Ishikawa (cell line): ENCODE data around the gene APBA2.

Source experiments
- CEBPB ChIP-seq: IDR thresholded peaks from 2 replicates; pipeline ENCODE4 v1.6.1; 2012
- MAX ChIP-seq: IDR thresholded peaks from 2 replicates; pipeline ENCODE4 v1.6.1; 2012
- TAF1 ChIP-seq: IDR thresholded peaks from 2 replicates; pipeline ENCODE4 v1.6.1; 2012; ENCODE audit warnings: low read depth, mild to moderate bottlenecking
- USF1 ChIP-seq: IDR thresholded peaks from 2 replicates; pipeline ENCODE4 v1.6.1; 2012

DNA sequence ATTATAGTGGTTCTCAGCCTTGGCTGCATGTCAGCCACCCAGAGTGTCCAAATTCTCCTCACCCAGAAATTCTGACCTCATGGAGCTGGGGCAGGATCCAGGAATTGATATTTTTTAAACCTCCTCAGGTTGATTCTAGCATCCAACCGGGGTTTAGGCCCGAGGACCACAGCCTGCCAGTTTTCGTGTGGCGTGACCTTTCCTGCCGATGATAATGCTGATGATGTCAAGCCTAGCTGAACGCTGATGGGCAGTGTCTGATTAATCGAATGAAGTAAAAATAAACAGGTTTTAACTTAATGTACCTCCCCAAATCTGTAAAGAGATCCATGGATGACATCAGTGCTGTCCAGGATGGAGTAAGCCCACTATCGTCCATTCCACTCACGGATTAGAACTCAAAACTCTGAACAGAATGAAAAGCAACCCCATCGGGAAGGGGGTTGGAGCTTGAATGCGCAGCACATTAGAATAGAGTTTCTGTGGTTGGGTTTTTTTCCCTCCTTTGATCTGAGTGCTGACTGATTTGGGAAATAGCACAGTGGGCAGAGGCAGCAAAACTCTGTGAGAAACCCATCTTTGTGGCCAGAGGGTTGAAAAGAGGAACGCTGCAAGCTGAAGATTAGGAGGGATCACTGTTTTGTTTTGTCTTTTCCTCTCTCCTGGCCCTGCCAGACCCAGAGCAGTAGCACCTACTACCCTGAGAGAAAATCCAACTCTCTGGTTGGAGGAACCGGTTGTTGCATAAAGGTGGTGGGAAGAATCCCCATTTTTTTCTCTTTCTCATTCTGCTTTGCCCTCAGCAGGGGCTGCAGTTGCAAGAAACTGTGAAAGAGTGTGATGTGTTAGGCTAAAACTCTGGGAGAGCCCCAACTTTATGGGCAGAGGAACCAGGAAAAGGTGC, 153.9 kb downstream of the APBA2 start:
- TF ChIP-seq CEBPB (no peak), USF1 (no peak), MAX (no peak), TAF1 (no peak)
